GM12878 (cell line): ENCODE measurements around the gene CORO2B. TPM values are rescaled to one million over a fixed set of nuclear protein-coding genes. Genes with fewer than 3 reads are reported as not detected.

ENCODE experiments used
- ATAC-seq: fragments of 200-7000 bp; cut with Tn5 transposase; 3 replicates; pipeline ENCODE4 v1.9.1; 2020; ENCODE audit warnings: mild to moderate bottlenecking, moderate library complexity
- BruUV-seq: library from RNA; stranded (reverse); fragments of 400-500 nt; replicated peaks from 2 replicates; lab custom pipeline; 2021; lab: Mats Ljungman, UMichigan
- CTCF ChIA-PET: fragments of 300-600 bp; sonication (Branson Sonifier 250); formaldehyde crosslinking; extraction: SDS; loops from one replicate; lab custom pipeline; 2021; ENCODE audit warnings: inconsistent platforms; lab: Yijun Ruan, JAX
- POLR2A ChIA-PET: fragments of 350-600 bp; formaldehyde crosslinking; extraction: SDS; loops from one replicate; lab custom pipeline; 2021; ENCODE audit warnings: inconsistent platforms; lab: Charles Lee
- RAD21 ChIA-PET: fragments of 300-600 bp; sonication (Branson Sonifier 250); formaldehyde crosslinking; loops from one replicate; lab custom pipeline; 2023; ENCODE audit warnings: antibody characterized with exemption; ENCODE audit not compliant: unreplicated experiment; lab: Charles Lee
- SMC1A ChIA-PET: fragments of 300-600 bp; sonication (Branson Sonifier 250); formaldehyde crosslinking; loops from one replicate; lab custom pipeline; 2023; ENCODE audit not compliant: unreplicated experiment, uncharacterized antibody; lab: Charles Lee
- DNase-seq: peaks from one replicate; pipeline ENCODE4 v3.0.0-alpha.2; 2011; ENCODE audit warnings: low read depth, low spot score
- FAIRE-seq: peaks from 3 replicates; lab custom pipeline; 2011; peaks lifted over from hg19 to GRCh38; lab: Jason Lieb, UNC
- H2AFZ ChIP-seq: 2 replicates; pipeline ENCODE4 v1.6.0; 2011; ENCODE audit warnings: low read depth, low read length, control low read depth; ENCODE audit not compliant: control insufficient read depth
- H3K27ac ChIP-seq: 2 replicates; pipeline ENCODE4 v1.5.1; 2011; ENCODE audit warnings: control low read depth; ENCODE audit not compliant: control insufficient read depth, insufficient read depth
- H3K27me3 ChIP-seq, 2 experiments: replicated peaks in 1 of 2; 2 replicates each; pipeline versions ENCODE4 v1.6.0 to v1.6.1; 2011; ENCODE audit warnings: low read length in 1 of 2; ENCODE audit not compliant: control insufficient read depth in 2 of 2, insufficient read depth in 2 of 2
- H3K36me3 ChIP-seq, 2 experiments: 2 replicates each; pipeline ENCODE4 v1.5.1; 2011; ENCODE audit warnings: low read length in 1 of 2; ENCODE audit not compliant: control insufficient read depth in 2 of 2, insufficient read depth in 2 of 2
- H3K4me1 ChIP-seq: 2 replicates; pipeline ENCODE4 v1.6.1; 2011; ENCODE audit warnings: mild to moderate bottlenecking, low read length, moderate library complexity, mixed read lengths; ENCODE audit not compliant: control insufficient read depth, insufficient read depth
- H3K4me2 ChIP-seq: 2 replicates; pipeline ENCODE4 v1.6.0; 2011; ENCODE audit warnings: control low read depth; ENCODE audit not compliant: control insufficient read depth, insufficient read depth
- H3K4me3 ChIP-seq: fragments of 200-600 bp; sonication (generic); 2 replicates; pipeline ENCODE4 v1.5.1; 2016
- H3K79me2 ChIP-seq: 2 replicates; pipeline ENCODE4 v1.6.0; 2011; ENCODE audit warnings: low read length; ENCODE audit not compliant: control insufficient read depth, insufficient read depth
- H3K9ac ChIP-seq: 2 replicates; pipeline ENCODE4 v1.8.0; 2011; ENCODE audit warnings: low read length, control low read depth, mixed read lengths; ENCODE audit not compliant: control insufficient read depth, insufficient read depth
- H3K9me3 ChIP-seq: replicated peaks from 3 replicates; pipeline ENCODE4 v1.5.1; 2011; ENCODE audit warnings: mild to moderate bottlenecking, low read length; ENCODE audit not compliant: control insufficient read depth, insufficient read depth
- H4K20me1 ChIP-seq: 2 replicates; pipeline ENCODE4 v1.6.0; 2011; ENCODE audit not compliant: control insufficient read depth, insufficient read depth
- ATF7 ChIP-seq: fragments of 450-650 bp; IDR thresholded peaks from 2 replicates; pipeline ENCODE4 v1.6.1; 2016; ENCODE audit warnings: low read depth, mild to moderate bottlenecking
- EP300 ChIP-seq, 2 experiments: fragments of 150-350 bp in 1 of 2; IDR thresholded peaks; 2 replicates each; pipeline ENCODE4 v1.6.1; 2011 to 2012; ENCODE audit warnings: low read depth in 2 of 2, low read length in 2 of 2, borderline replicate concordance in 1 of 2, improper control_type of control experiment in 1 of 2, inconsistent platforms in 1 of 2; ENCODE audit not compliant: control insufficient read depth in 1 of 2
- HDAC2 ChIP-seq: fragments of 200-600 bp; sonication (generic); IDR thresholded peaks from 2 replicates; pipeline ENCODE4 v1.6.1; 2017
- HDAC6 ChIP-seq: fragments of 200-600 bp; sonication (generic); IDR thresholded peaks from one replicate; pipeline ENCODE4 v1.8.0; 2017; ENCODE audit warnings: antibody characterized with exemption; ENCODE audit not compliant: unreplicated experiment
- KDM1A ChIP-seq: fragments of 200-600 bp; sonication (generic); IDR thresholded peaks from 2 replicates; pipeline ENCODE4 v1.6.1; 2016; ENCODE audit warnings: borderline replicate concordance
- KLF5 ChIP-seq: fragments of 450-650 bp; IDR thresholded peaks from 2 replicates; pipeline ENCODE4 v1.6.1; 2014; ENCODE audit warnings: mild to moderate bottlenecking; ENCODE audit not compliant: partially characterized antibody
- MEF2B ChIP-seq: fragments of 450-650 bp; IDR thresholded peaks from 2 replicates; pipeline ENCODE4 v1.6.1; 2018; ENCODE audit warnings: mild to moderate bottlenecking, moderate library complexity; ENCODE audit not compliant: partially characterized antibody, poor library complexity, severe bottlenecking
- NFYB ChIP-seq: IDR thresholded peaks from 2 replicates; pipeline ENCODE4 v1.6.1; 2011; ENCODE audit warnings: low read depth, mild to moderate bottlenecking, low read length, improper control_type of control experiment, moderate library complexity; ENCODE audit not compliant: insufficient read depth
- PAX8 ChIP-seq: fragments of 450-650 bp; IDR thresholded peaks from 2 replicates; pipeline ENCODE4 v1.6.1; 2017; ENCODE audit warnings: mild to moderate bottlenecking, moderate library complexity
- SPI1 ChIP-seq: IDR thresholded peaks from 2 replicates; pipeline ENCODE4 v1.6.1; 2011; ENCODE audit warnings: low read depth, mild to moderate bottlenecking, low read length, moderate library complexity, borderline replicate concordance; ENCODE audit not compliant: insufficient read depth
- SUZ12 ChIP-seq: fragments of 200-600 bp; sonication (generic); IDR thresholded peaks from one replicate; pipeline ENCODE4 v1.6.1; 2018; ENCODE audit warnings: antibody characterized with exemption, mild to moderate bottlenecking; ENCODE audit not compliant: unreplicated experiment
- TARDBP ChIP-seq: IDR thresholded peaks from 2 replicates; pipeline ENCODE4 v1.6.1; 2016; ENCODE audit warnings: borderline replicate concordance
- WRNIP1 ChIP-seq: IDR thresholded peaks from 2 replicates; pipeline ENCODE4 v1.6.1; 2011; ENCODE audit warnings: low read depth, low read length, improper control_type of control experiment, borderline replicate concordance
- ZNF217 ChIP-seq: fragments of 450-650 bp; IDR thresholded peaks from 2 replicates; pipeline ENCODE4 v1.6.1; 2017; ENCODE audit warnings: antibody characterized with exemption, mild to moderate bottlenecking
- WGBS: methylation state at CpG from one replicate; pipeline ENCODE4 v1.1.6; 2016; ENCODE audit warnings: low lambda C conversion rate; ENCODE audit not compliant: insufficient replicate concordance, insufficient coverage; ENCODE audit errors: missing lambda C conversion rate; 5-methylcytosine and 5-hydroxymethylcytosine counted together
- in situ Hi-C: fragments of 300-500 bp; cut with MboI; formaldehyde crosslinking; loops from 9 replicates; pipeline ENCODE4 v1.14.3; 2018; ENCODE audit warnings: mixed read lengths
- intact Hi-C: fragments of 100-400 bp; cut with micrococcal nuclease; formaldehyde crosslinking; loops from one replicate; pipeline ENCODE4 v1.14.2; 2022; ENCODE audit not compliant: unreplicated experiment
- polyA plus RNA-seq, 11 experiments: library from polyadenylated mRNA; depleted of rRNA in 4 of 11; unstranded in 6 of 11; stranded (reverse) in 5 of 11; fragments of >200 nt; fragmentation: Nextera tagmentation in 4 of 11; fragmentation: Illumina TruSeq in 1 of 11; extraction: Ambion mirVana in 4 of 11; extraction: Trizol in 1 of 11; gene quantifications; 1 replicate in 1 of 11; 2 replicates in 10 of 11; pipeline versions ENCODE4 v1.2.1 to v1.2.3, GENCODE V29; 2011 to 2016; ENCODE audit warnings: inconsistent platforms in 2 of 11, missing spikeins in 2 of 11, low read depth in 1 of 11
- total RNA-seq, 4 experiments: library from RNA; depleted of rRNA in 3 of 4; stranded (reverse); fragments of >200 nt in 3 of 4; fragmentation: Illumina TruSeq in 1 of 4; extraction: Trizol in 1 of 4; gene quantifications; 2 replicates each; pipeline versions ENCODE4 v1.2.1 to v1.2.3, GENCODE V29; 2013 to 2021

Gene CORO2B
- total and polyA plus RNA-seq, 10 of the 15 experiments (the other 5 are each of a cell fraction or from before 2014, with no cell fraction given), result 0.05 to 0.73 (median 0.13) TPM; not detected in 4

DNA sequence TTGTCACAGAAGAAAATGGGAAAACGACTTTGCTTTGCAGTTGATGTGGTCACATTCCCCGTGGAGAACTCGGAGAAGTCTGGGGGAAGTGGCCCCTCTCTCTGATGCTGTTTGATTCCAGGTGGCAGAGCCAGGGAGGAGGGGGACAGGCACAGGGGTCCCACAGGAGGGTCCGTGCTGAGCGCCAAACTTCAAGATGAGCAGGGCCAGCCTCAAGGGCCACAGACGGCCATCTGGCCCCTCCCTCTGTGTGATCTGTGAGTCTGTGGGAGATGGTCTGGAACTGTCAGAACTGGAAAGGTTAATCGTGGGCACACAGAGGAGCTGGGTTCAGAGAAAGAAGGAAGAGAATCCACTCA lies 23.1 kb upstream of the CORO2B start:
- H3K27ac ChIP-seq, result no peak overlapping the region
- ATAC-seq (no peak), FAIRE-seq (no peak), DNase-seq (no peak)
- H4K20me1 ChIP-seq, result no peaks in the 10 kb centered on the region
- ChIA-PET SMC1A (no interaction called here), CTCF (interaction anchor here (1.1 to 3.0 kb wide), 2 partner anchors 119 to 321 kb away, joined by 3 to 32 read pairs; no protein-coding TSS in a partner anchor), RAD21 (interaction anchor here (1.3 kb wide), 1 partner anchor 119 kb away, joined by 3 read pairs; no protein-coding TSS in a partner anchor), POLR2A (no interaction called here)
- H3K9ac ChIP-seq, result no peak overlapping the region
- H2AFZ ChIP-seq, result no peak overlapping the region
- no peaks in the 10 kb centered on the region for H3K4me1 ChIP-seq
- no TSS peak for BruUV-seq
- intact Hi-C loops, result loop anchor here (5.0 kb wide), 1 partner anchor 372 kb away; no protein-coding TSS in a partner anchor
- H3K9me3 ChIP-seq, result no peaks in the 10 kb centered on the region
- H3K27me3 ChIP-seq, result peaks cover 0 to 3% of the 10 kb centered on the region in 2 experiments; a peak in 1 of 4 replicates
- H3K79me2 ChIP-seq, result no peaks in the 10 kb centered on the region
- WGBS, result 32% methylated on average over 7 of the region's 7 CpGs
- H3K4me2 ChIP-seq, result no peak overlapping the region
- no peak overlapping the region for H3K4me3 ChIP-seq
- in situ Hi-C loops, result loop anchor here (5.0 kb wide), 1 partner anchor 117 kb away; no protein-coding TSS in a partner anchor
- TF ChIP-seq KLF5 (no peak), TARDBP (no peak), MEF2B (no peak), KDM1A (no peak)
- H3K36me3 ChIP-seq, result no peaks in the 10 kb centered on the region

DNA sequence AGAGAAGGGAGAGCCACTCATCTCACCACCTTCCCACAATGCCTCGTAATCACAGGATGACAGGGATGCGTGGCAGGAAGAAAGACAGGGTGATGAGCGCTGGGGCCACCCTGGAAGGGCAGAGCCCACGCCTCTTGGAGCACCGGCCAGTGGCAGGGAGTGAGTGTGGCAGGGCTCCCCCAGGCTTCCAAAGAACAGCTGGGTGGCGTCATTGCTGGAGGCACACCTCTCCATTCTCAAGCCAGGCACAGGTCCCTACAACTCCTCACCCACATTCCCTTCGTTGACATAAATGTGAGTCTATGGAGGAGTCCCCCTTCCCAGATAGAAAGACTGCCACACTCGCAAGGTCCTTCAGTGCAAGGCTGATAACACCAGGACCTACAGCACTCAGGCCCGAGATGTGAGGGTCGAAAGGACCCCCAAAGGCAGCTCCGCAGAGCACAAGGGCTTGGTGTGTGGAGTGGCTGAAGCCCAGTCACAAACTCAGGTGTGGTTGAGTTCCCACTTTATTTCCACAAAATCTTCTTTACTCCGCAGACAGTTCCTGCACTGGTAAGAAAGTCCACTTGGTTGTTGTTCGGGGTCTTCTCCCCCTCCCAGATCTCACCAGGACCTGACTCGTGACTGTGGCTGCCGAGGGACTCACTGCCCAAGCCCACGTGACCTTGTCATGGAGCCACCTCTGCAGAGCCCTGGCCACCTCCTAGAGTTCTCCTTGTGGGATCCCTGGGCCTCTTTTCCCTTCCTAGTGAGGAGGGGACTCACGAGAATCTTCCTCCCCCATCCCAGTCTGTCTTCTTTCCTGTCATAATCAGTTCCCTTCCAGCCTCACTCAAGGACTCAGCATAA lies 22.4 kb upstream of the CORO2B start:
- H3K4me1 ChIP-seq, result no peaks in the 10 kb centered on the region
- ChIA-PET RAD21 (interaction anchor here (1.3 to 1.7 kb wide), 2 partner anchors 117 to 119 kb away, joined by 3 to 5 read pairs; no protein-coding TSS in a partner anchor), CTCF (interaction anchor here (0.7 to 4.1 kb wide), 5 partner anchors 118 to 320 kb away, joined by 3 to 34 read pairs (median 13); no protein-coding TSS in a partner anchor), SMC1A (interaction anchor here (1.0 to 1.5 kb wide), 2 partner anchors 117 to 118 kb away, joined by 3 to 5 read pairs; no protein-coding TSS in a partner anchor), POLR2A (no interaction called here)
- in situ Hi-C loops, result loop anchor here (5.0 kb wide), 1 partner anchor 116 kb away; no protein-coding TSS in a partner anchor
- peaks cover 0 to 3% of the 10 kb centered on the region in 2 experiments; a peak in 1 of 4 replicates for H3K27me3 ChIP-seq
- H3K9ac ChIP-seq, result no peak overlapping the region
- no peak for ATAC-seq
- no TSS peak for BruUV-seq
- intact Hi-C loops, result loop anchor here (5.0 kb wide), 1 partner anchor 371 kb away; no protein-coding TSS in a partner anchor
- no peak overlapping the region for H2AFZ ChIP-seq
- WGBS, result 24% methylated on average over 17 of the region's 17 CpGs
- H3K4me2 ChIP-seq, result no peak overlapping the region
- H3K36me3 ChIP-seq, result no peaks in the 10 kb centered on the region
- no peak for DNase-seq
- no peaks in the 10 kb centered on the region for H3K79me2 ChIP-seq
- H3K27ac ChIP-seq, result no peak overlapping the region
- no peak overlapping the region for H3K4me3 ChIP-seq
- no peaks in the 10 kb centered on the region for H3K9me3 ChIP-seq
- FAIRE-seq, result no peak
- no peaks in the 10 kb centered on the region for H4K20me1 ChIP-seq
- TF ChIP-seq NFYB (no peak), ATF7 (no peak), SUZ12 (no peak), SPI1 (no peak), HDAC6 (no peak), EP300 (IDR thresholded peaks at IDR 0.05; ENCODE audit: borderline replicate concordance in 1 of 2, control insufficient read depth in 1 of 2, low read depth in 2 of 2, low read length in 2 of 2) (no peak), WRNIP1 (no peak), PAX8 (no peak), ZNF217 (no peak), HDAC2 (no peak), TARDBP (no peak)
